ENCODE measurements around the gene GPR146.

DNA sequence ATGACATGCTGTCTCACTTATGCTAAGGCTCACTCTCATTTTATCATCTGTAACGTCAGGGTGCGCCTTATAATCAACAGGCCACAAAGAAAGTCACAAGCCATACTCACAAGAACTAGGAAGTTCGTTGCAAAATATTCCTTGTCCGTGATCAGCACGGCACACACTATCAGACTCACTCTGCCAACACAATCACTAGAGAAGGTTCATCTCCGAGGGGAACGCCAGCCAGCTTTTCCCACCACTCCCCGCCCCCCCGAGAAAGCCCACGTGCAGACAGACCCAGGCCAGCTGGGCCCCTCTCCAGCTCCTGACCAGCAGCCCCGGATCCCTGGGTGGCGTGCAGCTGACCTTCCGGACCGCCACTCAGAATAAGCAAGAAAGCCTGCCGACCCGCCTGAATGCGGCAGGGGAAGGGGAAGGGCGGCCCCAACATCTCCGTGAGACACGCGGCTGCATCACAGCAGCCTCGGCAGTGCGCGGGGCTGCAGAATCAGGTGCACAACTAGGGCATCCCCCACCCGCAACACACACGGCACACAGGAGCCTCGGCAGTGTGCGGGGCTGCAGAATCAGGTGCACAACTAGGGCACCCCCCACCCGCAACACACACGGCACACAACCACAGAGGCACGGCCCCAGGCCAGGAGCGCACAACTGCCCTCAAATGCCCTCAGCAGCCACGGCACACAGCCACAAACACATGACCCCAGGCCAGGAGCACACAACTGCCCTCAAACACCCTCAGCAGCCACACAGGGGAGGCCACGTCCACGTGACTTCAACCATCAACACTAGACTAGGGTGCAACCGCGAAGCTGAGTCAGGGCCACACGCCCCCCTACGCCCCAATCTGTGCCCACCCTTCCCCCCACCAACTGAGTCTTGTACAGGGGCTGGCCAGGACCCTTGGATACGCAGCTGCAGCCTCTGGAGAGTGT lies 2.5 kb upstream of the GPR146 start:
- TF ChIP-seq, protein P1, sequence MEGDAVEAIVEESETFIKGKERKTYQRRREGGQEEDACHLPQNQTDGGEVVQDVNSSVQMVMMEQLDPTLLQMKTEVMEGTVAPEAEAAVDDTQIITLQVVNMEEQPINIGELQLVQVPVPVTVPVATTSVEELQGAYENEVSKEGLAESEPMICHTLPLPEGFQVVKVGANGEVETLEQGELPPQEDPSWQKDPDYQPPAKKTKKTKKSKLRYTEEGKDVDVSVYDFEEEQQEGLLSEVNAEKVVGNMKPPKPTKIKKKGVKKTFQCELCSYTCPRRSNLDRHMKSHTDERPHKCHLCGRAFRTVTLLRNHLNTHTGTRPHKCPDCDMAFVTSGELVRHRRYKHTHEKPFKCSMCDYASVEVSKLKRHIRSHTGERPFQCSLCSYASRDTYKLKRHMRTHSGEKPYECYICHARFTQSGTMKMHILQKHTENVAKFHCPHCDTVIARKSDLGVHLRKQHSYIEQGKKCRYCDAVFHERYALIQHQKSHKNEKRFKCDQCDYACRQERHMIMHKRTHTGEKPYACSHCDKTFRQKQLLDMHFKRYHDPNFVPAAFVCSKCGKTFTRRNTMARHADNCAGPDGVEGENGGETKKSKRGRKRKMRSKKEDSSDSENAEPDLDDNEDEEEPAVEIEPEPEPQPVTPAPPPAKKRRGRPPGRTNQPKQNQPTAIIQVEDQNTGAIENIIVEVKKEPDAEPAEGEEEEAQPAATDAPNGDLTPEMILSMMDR (IDR thresholded peaks at IDR 0.05), result no peak
- TF ChIP-seq POLR2A (IDR thresholded peaks at IDR 0.05), result no peak
- TF ChIP-seq POLR2AphosphoS5 (IDR thresholded peaks at IDR 0.05; ENCODE audit: insufficient read depth in 1 of 2, low read depth in 1 of 2), result no peak
